Posterior vena cava (tissue), 2 donors: ENCODE data around the gene CDK5RAP2. TPM values are rescaled to one million over a fixed set of nuclear protein-coding genes. Genes with fewer than 3 reads are reported as not detected.

ENCODE experiments used
- DNase-seq: peaks from one replicate; pipeline ENCODE4 v3.0.0-alpha.2; 2020; ENCODE audit warnings: low spot score
- intact Hi-C, 2 donors: fragments of 100-400 bp; cut with DNase I; formaldehyde crosslinking; loops; one replicate each; pipeline versions ENCODE4 v1.14.1 to v1.14.2; 2022 to 2023
- total RNA-seq, 2 donors: library from RNA; stranded (reverse); fragmentation: NEBNext Ultra II Directional; extraction: Animal tissue kit (Norgen Biotek cat#: 25700); gene quantifications; one replicate each; pipeline ENCODE4 v1.2.1, GENCODE V29; 2021
- donor health status: DM: yes; HTN: yes; CAD: no.
- donor health status: DM: yes; HTN: yes; CAD: no.

Gene CDK5RAP2
- total RNA-seq, 2 donors from 2014 or later, result 47.2 to 50.2 TPM

DNA sequence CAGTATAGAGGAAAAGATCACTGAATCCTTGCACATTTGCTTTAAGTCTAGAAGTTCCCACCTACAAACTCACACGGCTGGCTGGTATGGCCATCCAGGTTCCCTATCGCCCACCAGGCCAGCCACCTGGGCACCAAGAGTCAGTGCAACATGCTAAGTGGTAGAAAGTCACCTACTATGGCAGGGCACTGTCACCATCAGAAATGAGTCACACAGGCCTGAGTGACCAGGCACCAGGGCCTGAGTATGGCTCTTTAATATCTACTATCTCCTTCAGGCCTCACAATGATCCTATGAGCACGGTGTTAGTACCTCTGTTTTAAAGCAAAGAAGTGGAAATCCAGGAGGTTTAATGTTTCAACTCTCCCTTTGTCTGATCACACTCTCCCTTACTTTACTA lies 156.2 kb downstream of the CDK5RAP2 start:
- intact Hi-C loops, result no loop called here
- no peak for DNase-seq

DNA sequence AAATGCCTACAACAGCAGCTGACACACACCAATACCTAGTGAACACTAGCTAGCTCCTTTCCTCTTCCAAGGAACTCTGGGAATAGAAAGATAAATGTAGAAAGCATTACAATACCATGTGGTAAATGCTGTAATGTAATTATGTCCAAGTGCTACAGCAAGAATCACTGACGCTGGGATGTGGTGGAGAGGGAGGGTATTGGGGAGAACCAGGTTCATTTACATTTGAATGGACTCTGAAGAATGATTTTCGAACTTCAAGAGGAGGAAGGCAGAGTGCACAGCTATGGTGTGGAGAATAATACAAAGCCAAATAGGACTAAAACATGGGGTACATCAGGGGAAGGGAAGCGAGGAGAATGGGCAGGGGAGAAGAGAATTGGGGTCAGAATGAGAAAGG lies 158.0 kb downstream of the CDK5RAP2 start:
- DNase-seq, result no peak
- intact Hi-C loops, result no loop called here

DNA sequence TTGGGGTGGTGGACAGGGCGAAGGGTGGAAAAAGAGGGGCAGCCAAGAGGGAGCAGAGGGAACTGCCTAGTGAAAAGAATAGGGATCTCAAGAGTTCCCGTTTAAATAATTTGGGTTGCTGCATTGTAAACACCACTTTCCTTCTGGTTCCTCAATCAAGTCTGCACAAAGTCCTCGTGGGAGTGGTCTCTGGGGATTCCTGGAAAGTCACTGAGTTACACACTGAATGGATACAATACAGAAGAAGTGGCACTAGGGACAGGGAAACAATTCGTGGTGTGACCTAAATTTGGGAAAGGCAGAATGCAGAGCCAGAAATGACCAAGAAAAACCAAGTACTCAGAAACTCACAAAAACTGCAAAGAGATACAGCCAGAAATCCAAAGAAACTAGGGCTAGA lies 161.7 kb downstream of the CDK5RAP2 start:
- no peak for DNase-seq
- intact Hi-C loops, result no loop called here

DNA sequence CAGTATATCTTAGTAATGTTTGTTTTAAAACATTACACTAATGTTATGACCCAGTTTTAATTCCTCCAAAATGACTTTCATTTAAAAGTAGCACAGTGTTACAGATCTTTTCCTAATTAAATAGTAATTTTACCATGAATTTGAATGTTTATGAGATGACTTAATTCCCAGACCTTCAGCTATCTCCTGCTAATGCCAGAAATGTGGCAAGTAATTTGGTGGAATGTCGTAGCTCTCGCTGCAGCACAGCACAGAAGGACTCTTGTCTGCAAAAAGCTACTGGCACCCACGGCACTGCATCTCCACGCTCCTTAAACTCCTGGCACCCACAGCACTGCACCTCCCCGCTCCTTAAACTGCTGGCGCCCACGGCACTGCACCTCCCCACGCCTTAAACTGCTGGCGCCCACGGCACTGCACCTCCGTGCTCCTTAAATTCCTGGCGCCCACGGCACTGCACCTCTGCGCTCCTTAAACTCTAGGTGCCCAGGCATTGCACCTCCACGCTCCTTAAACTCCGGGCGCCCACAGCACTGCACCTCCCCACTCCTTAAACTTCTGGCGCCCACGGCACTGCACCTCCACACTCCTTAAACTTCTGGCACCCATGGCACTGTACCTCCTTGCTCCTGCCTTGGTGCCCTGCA lies 163.1 kb downstream of the CDK5RAP2 start:
- intact Hi-C loops, result no loop called here
- no peak for DNase-seq

DNA sequence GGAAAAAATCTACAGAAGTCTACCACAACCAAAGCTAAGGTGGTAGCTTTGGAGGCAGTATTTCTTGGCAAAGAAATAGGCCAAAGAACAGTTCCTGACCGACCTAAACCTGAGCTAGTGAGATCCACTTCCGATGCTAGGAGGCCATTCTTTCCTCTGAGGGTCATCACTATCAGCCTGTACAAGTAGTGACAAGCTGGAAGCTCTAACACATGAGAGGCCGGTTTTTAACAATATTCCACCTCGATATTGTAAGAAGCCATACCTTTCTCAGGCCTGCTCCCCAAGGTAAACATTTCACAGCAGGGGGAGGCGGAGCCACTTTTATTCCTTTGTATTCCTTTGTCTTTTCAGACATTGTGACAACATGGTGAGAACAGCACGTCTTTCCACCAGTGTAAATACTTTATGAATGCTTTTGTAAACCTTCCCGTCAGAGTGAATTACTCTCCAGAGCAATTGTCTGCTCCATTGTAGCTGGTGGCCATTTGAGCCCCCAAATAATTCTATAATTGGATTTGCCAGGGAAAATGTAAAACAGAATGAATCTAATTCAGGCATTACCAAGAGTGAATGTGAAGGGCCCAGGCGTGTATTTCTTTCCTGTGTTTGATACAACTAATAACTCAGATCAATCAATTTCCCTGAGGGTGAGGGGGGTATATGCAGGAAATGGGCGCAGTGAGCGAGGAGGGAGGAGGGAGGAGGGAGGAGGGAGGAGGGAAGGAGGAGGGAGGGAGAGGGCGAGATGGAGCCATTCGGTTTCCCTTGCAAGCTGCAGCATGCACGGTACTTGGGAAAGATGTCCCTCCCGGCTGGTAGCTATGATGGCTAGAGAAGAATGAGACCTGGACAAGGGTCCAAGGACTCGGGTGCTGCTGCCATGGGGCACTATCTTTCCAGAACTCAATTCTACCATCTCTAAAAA lies 166.6 kb downstream of the CDK5RAP2 start:
- intact Hi-C loops, result no loop called here
- no peak for DNase-seq

DNA sequence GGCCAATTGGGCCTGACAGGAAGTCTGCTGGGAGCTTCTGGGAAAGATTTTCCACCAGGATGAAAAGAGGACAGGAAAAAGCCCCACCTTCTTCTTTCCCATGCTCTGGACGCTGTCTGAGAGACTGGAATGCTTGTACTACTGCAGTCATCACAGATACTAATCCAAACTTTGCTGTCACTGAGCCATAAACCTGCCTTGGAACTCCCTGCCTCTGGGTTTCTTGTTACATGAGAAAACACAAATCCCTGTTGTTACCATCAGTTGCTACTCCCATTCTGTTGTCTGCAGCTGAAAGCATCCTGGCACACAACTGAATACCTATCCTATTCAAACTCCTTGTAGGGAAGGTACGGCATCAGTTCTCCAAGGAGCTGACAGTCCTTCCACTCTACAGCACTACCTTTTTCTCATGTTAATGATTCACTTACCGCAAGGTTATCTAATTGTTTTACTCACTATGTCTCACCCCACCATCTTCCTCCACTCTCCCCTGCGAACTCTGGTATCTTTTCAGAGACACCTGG lies 167.5 kb downstream of the CDK5RAP2 start:
- DNase-seq, result no peak
- intact Hi-C loops, result no loop called here

DNA sequence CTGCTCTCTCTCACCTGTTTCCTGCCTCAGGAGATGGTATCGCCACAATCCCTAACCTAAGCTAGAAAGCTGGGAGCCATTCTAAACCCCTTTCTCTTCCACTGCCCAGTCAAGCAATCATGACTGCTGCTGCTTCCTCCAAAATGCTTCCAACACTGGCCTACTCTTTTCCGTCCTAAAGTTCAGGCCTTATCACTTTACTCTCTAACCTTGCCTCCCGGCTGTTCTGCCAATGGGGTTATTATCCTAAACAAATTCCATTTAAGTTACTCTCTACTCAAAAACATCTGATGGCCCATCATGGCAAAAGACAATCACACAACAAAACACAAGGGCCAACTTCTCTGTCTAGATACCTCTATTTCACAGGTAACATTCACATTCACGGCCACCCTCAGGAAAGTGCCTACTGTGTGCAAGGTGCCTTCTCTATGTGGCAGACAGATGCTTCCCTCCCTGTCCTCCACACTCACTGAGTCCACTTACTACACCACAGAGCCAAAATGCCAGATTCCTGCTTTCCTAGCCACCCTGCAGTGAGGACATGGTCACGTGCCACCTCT lies 168.0 kb downstream of the CDK5RAP2 start:
- intact Hi-C loops, result no loop called here
- DNase-seq, result no peak

DNA sequence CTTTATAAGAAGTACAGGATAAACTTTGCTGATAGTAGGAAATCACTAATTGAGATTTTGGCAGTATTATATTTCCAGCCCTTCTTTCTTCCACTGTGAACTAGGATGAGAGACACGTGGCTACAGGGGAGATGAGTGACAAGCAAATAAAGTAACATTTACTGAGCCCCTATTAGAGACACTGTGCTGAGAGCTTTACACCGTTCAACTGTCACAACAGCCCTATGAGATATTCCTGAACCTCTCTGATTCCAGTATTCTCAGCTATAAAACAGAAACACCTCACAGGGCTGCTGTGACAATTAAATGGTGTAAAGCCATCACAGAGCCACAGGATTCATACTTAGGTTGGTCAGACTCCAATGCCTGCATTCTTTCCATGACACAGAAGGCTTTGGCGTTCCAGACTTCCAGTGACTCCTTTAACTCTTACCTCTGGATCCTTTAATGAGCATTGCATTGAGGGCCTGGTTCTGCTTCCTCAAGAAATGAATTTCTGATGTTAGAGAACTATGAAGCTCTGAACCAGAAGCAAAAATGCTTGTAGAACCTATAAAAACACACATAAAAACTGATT lies 169.0 kb downstream of the CDK5RAP2 start:
- intact Hi-C loops, result no loop called here
- no peak for DNase-seq

DNA sequence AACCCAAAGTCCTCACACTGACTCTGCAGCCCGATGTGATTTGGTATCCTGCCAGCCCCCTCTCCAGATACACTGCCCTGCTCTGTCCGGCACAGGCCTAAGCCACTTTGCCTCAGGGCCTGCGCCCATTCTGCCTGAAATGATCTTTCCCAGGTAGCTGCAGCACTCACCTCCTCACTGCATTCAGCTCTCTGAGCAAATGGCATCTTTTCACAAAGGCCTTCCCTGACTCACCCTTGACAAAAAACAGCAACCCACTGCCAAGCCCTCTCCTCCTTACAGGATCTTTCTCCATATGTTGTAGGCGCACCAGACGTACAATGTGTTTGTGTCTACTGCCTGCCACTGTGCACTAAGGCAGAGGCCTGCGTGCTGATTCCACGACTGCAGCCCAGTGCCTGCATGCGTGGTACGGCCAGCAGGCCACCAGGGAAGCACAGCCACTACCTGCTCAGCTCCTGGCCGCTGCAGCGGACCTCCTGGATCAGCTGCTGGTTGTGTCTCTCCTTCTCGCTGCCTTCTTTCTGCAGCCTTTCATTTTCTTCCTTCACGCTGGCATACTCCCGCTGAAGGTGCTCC lies 171.2 kb downstream of the CDK5RAP2 start:
- DNase-seq, result no peak

DNA sequence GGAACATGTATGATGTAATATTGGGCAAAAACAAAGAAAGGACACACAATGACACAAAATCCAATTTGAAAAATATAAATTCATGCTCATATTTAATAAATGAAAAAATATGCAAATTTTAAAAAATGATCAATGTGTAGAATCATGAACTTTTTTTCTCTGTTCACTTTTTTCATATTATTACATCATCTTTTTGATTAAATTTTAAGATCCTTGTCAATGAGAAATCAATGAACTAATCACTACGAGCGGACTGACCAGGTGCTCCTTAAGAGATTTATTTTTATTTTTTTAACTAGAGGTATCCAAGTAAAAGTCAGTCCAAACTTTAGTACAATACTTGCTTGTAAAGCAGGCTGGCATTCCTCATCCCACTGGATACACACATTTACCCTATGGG lies 174.1 kb downstream of the CDK5RAP2 start:
- intact Hi-C loops, result no loop called here
- DNase-seq, result no peak

More for the DNA sequence above, 171.2 kb downstream of the CDK5RAP2 start:
- intact Hi-C loops, result no loop called here

DNA sequence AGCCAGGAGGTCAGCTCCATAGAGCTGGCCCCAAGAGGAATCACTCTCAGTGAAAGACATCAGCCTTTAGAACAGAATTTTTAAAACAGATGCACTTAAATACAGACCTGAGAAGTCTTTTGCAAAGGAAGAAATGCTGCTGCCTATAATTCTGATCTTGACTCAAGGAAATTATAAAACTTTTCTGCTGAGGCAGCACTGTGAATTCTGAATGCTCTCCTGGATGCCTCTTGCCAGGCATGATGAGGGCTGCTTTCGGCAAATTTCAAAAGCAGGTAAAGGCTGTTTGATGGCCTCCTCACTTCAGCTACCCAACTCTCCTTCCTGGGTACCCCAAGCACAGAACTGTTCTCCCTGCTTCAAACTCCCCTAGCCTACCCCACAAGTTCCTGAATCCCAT lies 174.8 kb downstream of the CDK5RAP2 start:
- intact Hi-C loops, result no loop called here
- DNase-seq, result no peak

DNA sequence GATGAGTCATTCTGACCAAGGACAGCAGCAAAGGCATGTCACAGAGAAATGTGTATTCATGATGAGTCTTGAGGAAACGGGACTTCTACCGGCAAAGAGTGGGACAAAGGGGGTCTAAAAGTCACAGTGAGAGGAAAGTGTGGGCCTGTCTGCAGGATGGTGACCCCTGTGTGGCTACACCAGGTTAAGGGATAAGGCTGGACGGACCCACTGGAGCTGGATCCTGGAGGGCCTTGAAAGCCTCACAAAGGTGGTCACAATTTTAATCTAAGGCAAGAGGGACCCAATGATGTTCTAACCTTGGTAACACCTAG lies 176.5 kb downstream of the CDK5RAP2 start:
- intact Hi-C loops, result no loop called here
- DNase-seq, result no peak

DNA sequence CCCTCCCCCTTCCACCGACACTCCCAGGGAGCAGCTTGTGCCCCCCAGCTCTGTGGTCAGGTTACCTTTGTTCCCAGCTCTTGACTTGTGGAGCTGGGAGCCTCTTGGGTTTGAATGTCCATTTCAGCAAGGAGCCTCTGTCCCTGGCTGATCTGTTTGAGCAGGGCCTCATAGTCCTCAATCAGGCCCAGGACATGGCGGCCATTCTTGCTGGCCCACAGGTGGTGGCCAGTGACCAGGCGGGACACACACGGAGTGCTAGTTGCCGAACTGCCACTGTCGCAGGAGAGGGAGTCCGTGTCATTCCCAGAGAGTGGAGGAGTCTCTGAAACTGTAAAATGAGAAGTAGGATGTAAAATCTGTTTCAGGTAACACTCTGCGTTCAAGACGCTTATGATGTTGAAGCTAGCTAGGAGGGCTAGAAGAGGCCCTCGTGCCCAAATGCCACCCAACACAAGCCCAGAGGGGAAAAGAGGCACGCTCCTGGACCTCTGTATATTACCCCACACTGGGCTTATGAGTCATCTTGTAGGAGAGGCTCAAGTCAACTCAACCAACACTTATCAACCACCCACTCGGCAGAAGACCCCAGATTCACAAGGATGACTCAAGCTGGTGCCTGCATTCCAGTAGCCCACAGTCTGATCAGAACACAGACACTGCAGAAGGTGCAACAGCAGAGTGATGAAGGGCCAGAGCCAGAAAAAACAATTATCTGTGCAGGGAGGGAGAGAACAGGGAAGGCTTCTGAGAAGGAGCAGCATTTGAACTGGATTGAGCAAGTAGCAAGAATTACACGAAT lies 177.0 kb downstream of the CDK5RAP2 start:
- no peak for DNase-seq
- intact Hi-C loops, result no loop called here

DNA sequence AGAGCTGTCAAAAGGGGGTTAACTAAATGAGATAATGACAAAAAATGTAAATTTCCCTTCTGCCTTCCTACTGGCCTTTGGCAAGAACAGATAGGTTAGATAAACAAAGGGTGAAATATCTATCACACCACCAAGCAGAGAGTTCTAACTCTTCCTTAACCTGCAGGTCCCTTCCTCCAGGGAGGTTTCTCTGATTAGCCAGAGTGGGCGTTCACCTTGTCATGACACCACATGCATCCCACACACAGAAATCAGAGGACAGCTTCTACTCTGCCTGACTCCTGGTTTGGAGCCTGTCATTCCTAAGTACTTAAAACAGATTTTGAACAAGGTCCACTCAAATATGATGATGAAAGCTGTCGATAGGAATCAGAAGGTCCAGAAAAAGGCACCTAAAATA lies 180.0 kb downstream of the CDK5RAP2 start:
- DNase-seq, result no peak
- intact Hi-C loops, result no loop called here

DNA sequence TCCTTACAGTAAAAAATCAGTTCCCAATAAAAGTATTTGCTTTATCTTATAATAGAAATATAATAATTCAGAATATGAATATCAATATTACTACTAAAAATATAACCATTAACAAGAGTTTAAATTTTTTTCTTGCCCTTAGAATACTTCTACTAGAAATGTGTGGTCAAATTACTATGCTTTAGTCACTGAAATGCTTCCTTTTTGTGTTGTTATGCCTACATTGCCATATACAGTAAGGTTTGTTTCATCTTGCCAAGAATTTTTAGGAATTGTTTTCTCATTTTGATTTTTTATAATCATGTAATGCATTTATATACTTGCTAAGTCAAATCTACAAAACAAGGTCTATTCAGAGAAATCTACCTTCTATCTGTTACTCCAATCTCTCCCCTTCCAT lies 181.7 kb downstream of the CDK5RAP2 start:
- intact Hi-C loops, result no loop called here
- no peak for DNase-seq

DNA sequence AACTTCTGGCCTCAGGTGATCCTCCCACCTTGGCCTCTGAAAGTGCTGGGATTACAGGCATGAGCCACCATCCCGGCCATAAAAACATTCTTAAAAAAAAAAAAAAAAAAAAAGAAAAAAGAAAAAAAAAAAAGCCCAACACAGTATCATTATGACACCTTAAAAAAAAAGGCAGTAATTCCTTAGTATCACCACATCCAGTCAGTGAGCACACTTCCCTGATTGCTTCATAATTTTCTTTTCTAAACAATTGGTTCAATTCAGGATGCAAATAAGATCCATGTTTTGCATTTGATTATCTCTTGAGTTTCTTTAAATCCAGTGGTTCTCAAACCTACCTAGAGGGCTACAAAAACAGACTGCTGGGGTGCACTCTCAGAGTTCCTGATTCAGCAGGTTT lies 182.5 kb downstream of the CDK5RAP2 start:
- DNase-seq, result no peak
- intact Hi-C loops, result no loop called here

DNA sequence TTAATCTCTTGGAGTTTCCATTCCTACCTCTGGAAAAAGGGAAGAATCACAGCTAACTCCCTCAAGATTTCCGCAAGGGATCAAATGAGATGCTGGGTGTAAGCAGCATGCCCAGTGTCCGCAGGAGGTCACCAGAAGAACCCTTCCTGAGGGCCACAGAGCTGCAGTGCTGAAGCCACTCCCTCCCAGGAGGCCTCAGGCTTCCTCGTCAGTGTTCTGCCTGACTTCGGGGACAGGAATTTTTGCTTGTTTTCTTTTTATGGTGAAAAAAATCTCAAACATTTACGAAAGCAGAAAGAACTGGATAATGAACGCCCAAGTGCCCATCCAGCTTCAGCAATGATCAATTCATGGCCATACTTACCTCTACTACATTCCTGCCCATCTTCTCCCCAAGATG lies 183.0 kb downstream of the CDK5RAP2 start:
- intact Hi-C loops, result no loop called here
- no peak for DNase-seq

DNA sequence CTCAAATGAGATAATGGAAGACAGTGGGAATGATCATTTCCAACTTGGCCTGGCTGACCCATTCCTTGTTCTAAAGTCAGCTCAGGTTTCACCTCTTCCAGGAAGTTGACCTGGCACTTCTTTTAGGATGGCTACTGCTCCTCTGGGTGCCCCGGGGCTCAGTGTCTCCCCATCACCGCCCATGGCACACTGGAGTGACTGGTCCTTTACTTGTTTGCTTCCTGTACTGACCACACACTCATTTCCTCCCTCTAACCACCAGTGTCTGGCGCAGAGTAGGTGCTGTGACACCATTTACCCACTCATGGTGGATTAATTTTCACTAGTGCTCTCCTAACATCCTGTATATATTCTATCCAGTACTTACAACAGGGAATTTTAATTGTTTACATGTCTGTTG lies 183.5 kb downstream of the CDK5RAP2 start:
- DNase-seq, result no peak

DNA sequence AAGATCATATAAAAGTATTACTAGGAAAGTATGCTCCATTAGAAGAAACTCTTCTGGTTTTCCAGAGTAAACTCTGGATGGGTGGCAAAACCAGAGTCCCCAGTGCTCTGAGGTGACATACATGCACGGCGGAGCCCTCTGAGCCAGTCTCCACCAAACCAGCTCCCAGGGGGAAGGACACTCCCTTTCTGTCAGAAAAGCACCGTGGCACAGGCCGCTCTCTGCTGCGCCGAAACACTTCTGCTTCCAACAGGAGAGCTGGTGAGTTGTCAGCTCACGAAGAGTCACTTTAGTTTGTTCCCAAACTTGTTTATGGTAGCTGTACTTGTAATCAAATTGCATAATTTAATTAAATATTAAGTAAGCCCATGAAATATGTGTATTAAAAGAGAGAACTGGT lies 184.6 kb downstream of the CDK5RAP2 start:
- intact Hi-C loops, result no loop called here
- DNase-seq, result peak; percentile 47

More for the DNA sequence above, 183.5 kb downstream of the CDK5RAP2 start:
- intact Hi-C loops, result no loop called here
